Erythroblast (primary cell): Measurements from ENCODE around the gene CAPN10.

Experiments used
- GATA1 ChIP-seq: IDR thresholded peaks from 2 replicates; pipeline ENCODE4 v1.6.1; 2011; ENCODE audit warnings: low read depth, mild to moderate bottlenecking, control low read depth, low read length, moderate library complexity
- POLR2A ChIP-seq: IDR thresholded peaks from 2 replicates; pipeline ENCODE4 v1.6.1; 2011; ENCODE audit warnings: mild to moderate bottlenecking, low read length

DNA sequence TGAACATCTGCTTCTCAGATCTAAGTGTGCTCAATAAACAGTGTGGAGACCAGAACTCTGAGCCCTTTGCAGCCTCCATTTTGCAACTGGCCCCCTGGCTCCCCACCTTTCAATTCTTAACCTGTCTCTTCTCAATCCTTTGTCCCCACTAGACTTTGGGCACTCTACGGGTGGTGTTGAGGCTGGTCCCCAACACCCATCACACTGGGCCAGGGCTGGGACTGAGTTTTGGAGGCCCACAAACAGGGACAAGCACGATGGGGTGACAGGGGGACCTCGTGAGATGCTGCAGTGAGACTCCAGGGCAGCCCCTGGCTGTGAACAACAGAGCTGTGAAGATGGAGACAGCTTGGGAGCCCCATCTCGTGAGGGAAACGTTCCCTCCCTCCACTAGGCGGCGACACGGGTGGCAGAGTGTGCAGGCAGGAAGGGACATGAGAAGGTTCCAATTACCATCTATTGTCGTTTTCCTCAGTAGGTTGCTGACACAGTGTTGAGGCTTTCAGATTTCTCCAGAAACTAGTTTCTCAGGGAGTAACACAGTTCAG lies 29.9 kb upstream of the CAPN10 start:
- TF ChIP-seq POLR2A (no peak), GATA1 (no peak)
